ENCODE data around the gene GRIA1. TPM values are rescaled to one million over a fixed set of nuclear protein-coding genes. Genes with fewer than 3 reads are reported as not detected.

Gene GRIA1
- total RNA-seq, 6 experiments from 2014 or later = 0.10 to 0.57 (median 0.21) TPM

DNA sequence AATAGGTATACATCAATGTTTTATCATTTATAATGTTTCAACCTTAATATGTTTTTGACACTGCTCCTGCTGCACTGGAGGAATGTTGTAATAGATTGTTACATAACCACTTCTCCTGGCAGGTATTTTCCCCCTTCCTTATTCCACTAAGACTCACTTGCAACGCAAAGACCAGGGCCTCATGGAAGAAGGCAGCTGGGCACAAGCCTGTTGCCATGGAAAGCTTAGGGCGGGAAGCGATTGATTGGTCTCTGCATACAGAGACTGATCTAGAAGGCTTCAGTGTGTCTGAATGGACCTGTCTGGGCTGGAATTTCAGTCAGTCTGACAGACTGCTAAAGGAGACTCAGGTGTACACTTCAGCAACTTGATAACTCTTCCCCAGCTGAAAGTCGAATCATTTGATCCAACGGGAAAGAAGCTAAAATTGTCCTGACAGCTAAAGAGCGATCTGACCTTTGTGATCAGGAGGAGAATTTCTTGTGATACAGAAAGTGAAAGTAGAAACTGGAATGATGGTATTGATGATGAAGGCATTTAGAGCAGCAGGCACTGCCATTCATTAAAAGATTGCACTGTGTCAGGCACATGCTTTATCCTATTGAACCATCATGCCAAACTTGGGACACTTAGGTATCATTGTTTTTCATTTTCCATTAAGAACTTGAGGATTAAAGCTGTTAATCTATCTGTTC is 65.1 kb downstream of the GRIA1 start:
- no peaks in the 10 kb centered on the region for H3K36me3 Mint-ChIP-seq (ENCODE audit: low read depth)
- no peak for DNase-seq
- no peak overlapping the region for H3K27ac Mint-ChIP-seq
- H3K9me3 Mint-ChIP-seq = no peaks in the 10 kb centered on the region
- H3K4me3 Mint-ChIP-seq = no peak overlapping the region
- H3K27me3 Mint-ChIP-seq (ENCODE audit: insufficient read depth) = no peaks in the 10 kb centered on the region; the same call in 1 of the 2 replicates
- TF ChIP-seq, protein P1, sequence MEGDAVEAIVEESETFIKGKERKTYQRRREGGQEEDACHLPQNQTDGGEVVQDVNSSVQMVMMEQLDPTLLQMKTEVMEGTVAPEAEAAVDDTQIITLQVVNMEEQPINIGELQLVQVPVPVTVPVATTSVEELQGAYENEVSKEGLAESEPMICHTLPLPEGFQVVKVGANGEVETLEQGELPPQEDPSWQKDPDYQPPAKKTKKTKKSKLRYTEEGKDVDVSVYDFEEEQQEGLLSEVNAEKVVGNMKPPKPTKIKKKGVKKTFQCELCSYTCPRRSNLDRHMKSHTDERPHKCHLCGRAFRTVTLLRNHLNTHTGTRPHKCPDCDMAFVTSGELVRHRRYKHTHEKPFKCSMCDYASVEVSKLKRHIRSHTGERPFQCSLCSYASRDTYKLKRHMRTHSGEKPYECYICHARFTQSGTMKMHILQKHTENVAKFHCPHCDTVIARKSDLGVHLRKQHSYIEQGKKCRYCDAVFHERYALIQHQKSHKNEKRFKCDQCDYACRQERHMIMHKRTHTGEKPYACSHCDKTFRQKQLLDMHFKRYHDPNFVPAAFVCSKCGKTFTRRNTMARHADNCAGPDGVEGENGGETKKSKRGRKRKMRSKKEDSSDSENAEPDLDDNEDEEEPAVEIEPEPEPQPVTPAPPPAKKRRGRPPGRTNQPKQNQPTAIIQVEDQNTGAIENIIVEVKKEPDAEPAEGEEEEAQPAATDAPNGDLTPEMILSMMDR (IDR thresholded peaks at IDR 0.05) = no peak
- H3K4me1 Mint-ChIP-seq (ENCODE audit: low read depth) = peaks cover 73% of the 10 kb centered on the region

DNA sequence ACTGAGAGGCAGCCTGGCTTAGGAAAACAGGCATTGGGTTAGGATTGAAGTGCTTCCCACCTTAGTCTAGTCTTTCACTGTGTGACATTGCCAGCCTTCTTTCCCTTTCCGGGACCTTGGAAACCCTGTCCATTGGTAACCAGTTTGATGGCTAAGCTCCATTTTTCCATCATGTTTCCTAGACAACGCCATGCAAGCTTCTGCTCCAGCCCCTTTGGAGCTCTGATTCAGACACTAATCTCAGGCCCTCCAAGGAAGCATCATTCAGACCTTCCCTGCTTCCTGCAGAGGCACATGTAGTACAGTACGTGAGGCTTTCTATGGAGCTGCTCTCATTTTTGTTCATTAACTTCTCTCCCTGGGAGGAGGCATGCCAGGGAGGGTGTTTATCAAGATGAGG is 68.5 kb downstream of the GRIA1 start:
- no peak overlapping the region for H3K27ac Mint-ChIP-seq
- H3K4me3 Mint-ChIP-seq = no peak overlapping the region
- TF ChIP-seq, protein P1 (IDR thresholded peaks at IDR 0.05) = no peak
- H3K36me3 Mint-ChIP-seq (ENCODE audit: low read depth) = no peaks in the 10 kb centered on the region
- H3K4me1 Mint-ChIP-seq (ENCODE audit: low read depth) = peaks cover 69% of the 10 kb centered on the region
- H3K27me3 Mint-ChIP-seq (ENCODE audit: insufficient read depth) = no peaks in the 10 kb centered on the region
- no peaks in the 10 kb centered on the region for H3K9me3 Mint-ChIP-seq
- DNase-seq = no peak

DNA sequence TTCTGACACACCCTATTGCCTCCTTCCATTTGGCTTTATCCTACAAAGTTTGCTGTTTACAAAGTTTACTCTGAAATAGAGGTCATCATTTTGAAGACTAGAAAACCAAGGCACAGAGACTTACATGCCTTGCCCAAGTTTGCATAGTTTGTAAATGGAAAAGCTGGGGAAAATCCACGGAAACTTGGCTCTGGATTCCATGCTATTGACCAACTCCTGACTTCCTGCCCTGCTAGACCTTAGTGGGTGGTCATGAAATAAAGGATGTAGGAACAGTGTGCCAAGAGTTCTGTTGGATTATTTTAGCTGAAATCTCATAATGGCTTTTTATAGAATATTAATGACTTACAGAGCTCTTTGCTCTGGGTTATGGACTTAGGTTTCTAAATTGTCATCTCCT is 69.5 kb downstream of the GRIA1 start:
- DNase-seq = no peak

DNA sequence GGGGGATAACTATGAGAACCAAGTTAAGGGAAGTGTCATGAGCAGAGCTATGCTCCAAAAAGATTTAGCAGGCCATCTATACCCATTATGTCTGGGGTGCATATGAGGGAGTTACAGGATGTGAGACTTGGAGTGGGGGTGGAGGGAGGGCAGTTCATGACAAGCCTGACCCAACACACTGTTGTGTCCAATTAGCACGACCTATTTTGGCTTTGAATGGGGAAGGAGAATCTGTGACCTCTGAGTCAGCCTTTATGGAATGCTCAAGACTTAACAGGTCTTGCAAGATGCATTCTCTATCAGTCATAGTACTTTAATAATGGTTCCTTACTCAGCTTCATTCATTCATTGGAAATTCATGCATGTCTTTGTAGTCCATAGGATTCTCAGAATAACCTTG is 71.7 kb downstream of the GRIA1 start:
- Mint-ChIP-seq H3K27me3 (ENCODE audit: insufficient read depth) (no peaks in the 10 kb centered on the region), H3K36me3 (ENCODE audit: low read depth) (0 out of 2 replicates have a peak, but pooled peaks cover 4% of the 10 kb centered on the region), H3K4me3 (no peak overlapping the region), H3K27ac (peak overlapping the region; percentile 38), H3K9me3 (no peaks in the 10 kb centered on the region), H3K4me1 (ENCODE audit: low read depth) (peaks cover 77% of the 10 kb centered on the region)
- TF ChIP-seq, protein P1 (IDR thresholded peaks at IDR 0.05) = no peak
- peak; percentile 63 for DNase-seq

More for the DNA sequence above, 69.5 kb downstream of the GRIA1 start:
- H3K4me3 Mint-ChIP-seq = no peak overlapping the region
- TF ChIP-seq, protein P1 (IDR thresholded peaks at IDR 0.05) = no peak
- H3K27me3 Mint-ChIP-seq (ENCODE audit: insufficient read depth) = no peaks in the 10 kb centered on the region
- no peaks in the 10 kb centered on the region for H3K36me3 Mint-ChIP-seq (ENCODE audit: low read depth)
- no peaks in the 10 kb centered on the region for H3K9me3 Mint-ChIP-seq
- peaks cover 73% of the 10 kb centered on the region for H3K4me1 Mint-ChIP-seq (ENCODE audit: low read depth)
- H3K27ac Mint-ChIP-seq = no peak overlapping the region

DNA sequence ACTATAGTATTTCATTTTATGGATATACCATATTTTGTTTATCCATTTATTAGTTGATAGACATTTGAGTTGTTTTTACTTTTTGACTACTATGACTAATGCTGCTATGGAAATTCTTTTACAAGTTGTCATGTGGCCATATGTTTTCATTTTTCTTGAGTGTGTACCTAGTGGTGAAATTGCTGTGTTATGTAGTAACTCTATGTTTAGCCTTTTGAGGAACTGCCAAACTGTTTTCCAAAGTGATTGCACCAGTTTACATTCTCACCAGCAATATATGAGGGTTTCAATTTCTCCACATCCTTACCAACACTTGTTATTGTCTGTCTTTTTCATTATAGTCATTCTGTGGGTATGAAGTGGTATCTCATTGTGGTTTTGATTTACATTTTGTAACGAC is 75.4 kb downstream of the GRIA1 start:
- Mint-ChIP-seq H3K27me3 (ENCODE audit: insufficient read depth) (no peaks in the 10 kb centered on the region), H3K4me1 (ENCODE audit: low read depth) (peaks cover 86% of the 10 kb centered on the region), H3K36me3 (ENCODE audit: low read depth) (0 out of 2 replicates have a peak, but pooled peaks cover 4% of the 10 kb centered on the region), H3K4me3 (no peak overlapping the region), H3K27ac (peak overlapping the region; percentile 39; the same call in 1 of the 2 replicates), H3K9me3 (no peaks in the 10 kb centered on the region)
- TF ChIP-seq, protein P1 (IDR thresholded peaks at IDR 0.05) = no peak
- DNase-seq = peak; percentile 88
